Neural crest cell (in vitro differentiated cells): ENCODE data around the gene PPP1R3A. TPM values are rescaled to one million over a fixed set of nuclear protein-coding genes. Genes with fewer than 3 reads are reported as not detected.
"Not testable (repeated sequence)": the region's sequence is repeated elsewhere in the genome, so short reads cannot be mapped to it uniquely, and the experiment has no call there.

Source experiments
- DNase-seq: peaks from one replicate; pipeline ENCODE4 v3.0.0; 2021; ENCODE audit warnings: low read depth, mixed read lengths, low spot score
- H3K27ac Mint-ChIP-seq: one replicate; pipeline ENCODE4 v1.8.0; 2021; ENCODE audit warnings: mild to moderate bottlenecking, mixed read lengths; ENCODE audit not compliant: unreplicated experiment
- H3K27me3 Mint-ChIP-seq: 2 replicates; pipeline ENCODE4 v1.8.0; 2021; ENCODE audit warnings: low read depth, mild to moderate bottlenecking, mixed read lengths
- H3K36me3 Mint-ChIP-seq: 2 replicates; pipeline ENCODE4 v1.8.0; 2021; ENCODE audit warnings: low read depth, mild to moderate bottlenecking, mixed read lengths
- H3K4me1 Mint-ChIP-seq: 2 replicates; pipeline ENCODE4 v1.8.0; 2021; ENCODE audit warnings: mixed read lengths
- H3K4me3 Mint-ChIP-seq: one replicate; pipeline ENCODE4 v1.8.0; 2021; ENCODE audit warnings: mild to moderate bottlenecking, mixed read lengths
- H3K9me3 Mint-ChIP-seq: 2 replicates; pipeline ENCODE4 v1.8.0; 2021; ENCODE audit warnings: mixed read lengths
- total RNA-seq: library from RNA; stranded (reverse); gene quantifications from 2 replicates; pipeline ENCODE4 v1.2.1, GENCODE V29; 2021
- TF ChIP-seq, protein P1 (sequence below): fragments of 200-600 bp; sonication (generic); conservative IDR thresholded peaks from 2 replicates; pipeline ENCODE4 v1.5.0; 2021; ENCODE audit warnings: antibody characterized with exemption, mild to moderate bottlenecking

PPP1R3A gene
- total RNA-seq, 1 donor from 2014 or later: not detected

DNA sequence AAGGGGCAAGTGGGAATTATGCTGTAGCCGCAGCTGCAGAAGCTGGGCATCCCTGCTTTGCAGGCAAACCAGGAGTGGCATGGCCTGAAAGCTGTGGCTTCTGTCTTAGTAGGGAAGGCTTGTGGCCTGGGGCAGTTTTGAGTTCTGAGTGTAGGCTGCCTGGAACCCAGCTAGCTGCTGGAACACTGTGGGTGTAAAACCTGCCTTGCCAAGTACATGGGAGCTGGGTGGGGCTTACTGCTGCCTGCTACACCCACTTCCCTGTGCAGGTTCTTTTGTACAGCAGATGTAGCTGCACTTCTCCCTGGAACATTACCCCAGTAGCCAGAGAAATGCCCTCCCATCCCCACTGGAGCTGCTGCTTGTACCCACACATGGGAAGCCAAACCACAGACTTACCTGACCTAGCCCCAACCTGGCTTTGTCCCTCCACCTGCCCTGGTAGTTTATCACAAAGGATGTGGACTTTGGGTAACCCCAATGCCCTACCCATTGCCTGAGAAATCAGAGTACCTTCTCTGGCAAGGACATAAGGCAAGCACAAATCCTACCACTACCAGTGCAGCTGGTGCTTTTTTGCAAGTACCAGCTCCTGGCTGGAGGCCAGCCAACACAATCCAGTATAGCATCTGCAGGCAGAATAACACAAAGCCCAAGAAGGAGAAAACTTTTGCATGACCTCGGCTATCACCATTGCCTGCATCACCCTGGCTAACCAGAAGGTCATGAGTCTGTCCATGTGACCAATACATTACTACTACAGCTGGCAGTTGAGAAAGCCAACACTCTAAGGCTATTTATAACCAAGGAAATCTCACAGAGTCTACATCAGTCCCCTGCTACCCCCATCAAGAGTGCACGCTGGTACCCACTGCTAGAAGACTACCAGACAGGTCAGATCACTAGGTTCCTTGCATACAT is 26.5 kb upstream of the PPP1R3A start:
- no peaks in the 10 kb centered on the region for H3K9me3 Mint-ChIP-seq

DNA sequence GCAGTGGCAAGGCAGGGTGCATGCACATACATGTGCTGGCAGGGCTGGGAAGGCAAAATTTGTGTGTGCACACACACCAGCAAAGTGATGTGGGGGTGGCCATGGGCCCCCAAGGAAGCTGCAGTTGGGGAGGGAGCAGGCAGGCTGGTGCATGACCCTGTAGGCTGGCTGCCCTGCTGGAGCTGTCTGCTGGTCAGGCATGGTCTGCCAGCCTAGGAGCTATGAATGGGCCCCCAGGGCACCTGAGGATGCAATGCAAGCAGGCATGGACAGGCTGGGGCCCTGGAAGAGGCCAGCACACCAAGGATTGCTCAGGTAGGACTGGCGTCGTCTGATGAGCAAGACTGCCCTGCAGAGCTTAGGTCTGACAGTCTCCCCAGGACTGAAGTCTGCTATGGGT is 18.2 kb upstream of the PPP1R3A start:
- TF ChIP-seq, protein P1, sequence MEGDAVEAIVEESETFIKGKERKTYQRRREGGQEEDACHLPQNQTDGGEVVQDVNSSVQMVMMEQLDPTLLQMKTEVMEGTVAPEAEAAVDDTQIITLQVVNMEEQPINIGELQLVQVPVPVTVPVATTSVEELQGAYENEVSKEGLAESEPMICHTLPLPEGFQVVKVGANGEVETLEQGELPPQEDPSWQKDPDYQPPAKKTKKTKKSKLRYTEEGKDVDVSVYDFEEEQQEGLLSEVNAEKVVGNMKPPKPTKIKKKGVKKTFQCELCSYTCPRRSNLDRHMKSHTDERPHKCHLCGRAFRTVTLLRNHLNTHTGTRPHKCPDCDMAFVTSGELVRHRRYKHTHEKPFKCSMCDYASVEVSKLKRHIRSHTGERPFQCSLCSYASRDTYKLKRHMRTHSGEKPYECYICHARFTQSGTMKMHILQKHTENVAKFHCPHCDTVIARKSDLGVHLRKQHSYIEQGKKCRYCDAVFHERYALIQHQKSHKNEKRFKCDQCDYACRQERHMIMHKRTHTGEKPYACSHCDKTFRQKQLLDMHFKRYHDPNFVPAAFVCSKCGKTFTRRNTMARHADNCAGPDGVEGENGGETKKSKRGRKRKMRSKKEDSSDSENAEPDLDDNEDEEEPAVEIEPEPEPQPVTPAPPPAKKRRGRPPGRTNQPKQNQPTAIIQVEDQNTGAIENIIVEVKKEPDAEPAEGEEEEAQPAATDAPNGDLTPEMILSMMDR: no peak
- Mint-ChIP-seq H3K27ac (no peak overlapping the region), H3K27me3 (no peaks in the 10 kb centered on the region), H3K36me3 (no peaks in the 10 kb centered on the region), H3K4me3 (no peak overlapping the region), H3K4me1 (no peaks in the 10 kb centered on the region), H3K9me3 (peaks cover 10% of the 10 kb centered on the region)
- no peak for DNase-seq

More for the DNA sequence above, 26.5 kb upstream of the PPP1R3A start:
- no peak overlapping the region for H3K4me3 Mint-ChIP-seq
- no peak for DNase-seq
- no peaks in the 10 kb centered on the region for H3K4me1 Mint-ChIP-seq
- H3K36me3 Mint-ChIP-seq: no peaks in the 10 kb centered on the region
- no peak overlapping the region for H3K27ac Mint-ChIP-seq
- peaks cover 14% of the 10 kb centered on the region for H3K27me3 Mint-ChIP-seq
- TF ChIP-seq, protein P1: no peak

DNA sequence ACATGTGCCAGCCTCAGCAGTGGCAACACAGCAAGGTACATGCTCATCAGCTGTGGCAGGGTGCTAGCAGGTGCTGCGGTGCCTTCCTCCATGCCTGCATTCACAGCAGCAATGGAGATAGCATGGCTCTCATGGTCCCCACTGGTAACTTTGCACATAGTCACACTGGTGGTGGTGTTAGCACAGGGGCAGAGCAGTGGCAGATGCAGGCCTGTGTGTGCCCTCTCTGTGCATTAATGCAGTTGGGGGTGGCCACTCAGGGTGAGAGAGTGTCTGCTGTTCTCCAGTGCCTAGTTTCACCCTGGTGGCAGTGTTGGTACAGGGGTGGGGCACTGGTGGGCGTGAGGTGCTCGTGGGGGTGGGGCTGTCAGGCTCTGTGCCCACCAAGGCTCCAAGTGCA is 17.7 kb upstream of the PPP1R3A start:
- no peaks in the 10 kb centered on the region for H3K36me3 Mint-ChIP-seq
- H3K9me3 Mint-ChIP-seq: peaks cover 11% of the 10 kb centered on the region
- no peaks in the 10 kb centered on the region for H3K27me3 Mint-ChIP-seq
- H3K27ac Mint-ChIP-seq: no peak overlapping the region
- no peaks in the 10 kb centered on the region for H3K4me1 Mint-ChIP-seq
- no peak overlapping the region for H3K4me3 Mint-ChIP-seq
- DNase-seq: no peak
- TF ChIP-seq, protein P1: no peak

DNA sequence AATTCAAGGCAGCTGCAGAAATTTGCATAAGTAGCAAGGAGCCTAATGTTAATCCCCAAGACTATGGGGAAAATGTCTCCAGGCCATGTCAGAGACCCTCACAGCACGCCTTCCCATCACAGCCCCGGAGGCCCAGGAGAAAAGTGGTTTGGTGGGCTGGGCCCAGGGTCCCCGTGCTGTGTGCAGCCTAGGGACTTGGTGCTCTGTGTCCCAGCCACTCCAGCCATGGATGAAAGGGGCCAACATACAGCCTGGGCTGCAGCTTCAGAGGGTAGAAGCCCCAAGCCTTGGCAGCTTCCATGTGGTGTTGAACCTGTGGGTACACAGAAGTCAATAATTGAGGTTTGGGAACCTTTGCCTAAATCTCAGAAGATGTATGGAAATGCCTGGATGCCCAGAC is 10.6 kb upstream of the PPP1R3A start:
- not testable (repeated sequence) for H3K4me3 Mint-ChIP-seq, H3K36me3 Mint-ChIP-seq, H3K4me1 Mint-ChIP-seq, H3K27ac Mint-ChIP-seq, DNase-seq, H3K27me3 Mint-ChIP-seq
- peaks cover 23% of the 10 kb centered on the region for H3K9me3 Mint-ChIP-seq

DNA sequence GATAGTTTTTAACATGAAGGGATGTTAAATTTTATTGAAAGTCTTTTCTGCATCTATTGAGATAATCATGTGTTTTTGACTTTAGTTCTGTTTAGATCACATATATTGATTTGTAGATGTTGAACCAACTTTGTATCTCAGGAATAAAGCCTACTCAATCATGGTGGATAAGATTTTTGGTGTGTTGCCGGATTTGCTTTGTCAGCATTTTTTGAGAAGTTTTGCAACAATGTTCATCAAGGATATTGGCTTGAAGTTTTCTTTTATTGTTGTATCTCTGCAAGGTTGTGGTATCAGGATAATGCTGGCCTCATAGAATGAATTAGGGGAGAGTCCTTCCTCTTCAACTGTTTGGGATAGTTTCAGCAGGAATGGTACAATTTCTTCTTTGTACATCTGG is 9.3 kb upstream of the PPP1R3A start:
- TF ChIP-seq, protein P1: no peak
- no peak overlapping the region for H3K27ac Mint-ChIP-seq

DNA sequence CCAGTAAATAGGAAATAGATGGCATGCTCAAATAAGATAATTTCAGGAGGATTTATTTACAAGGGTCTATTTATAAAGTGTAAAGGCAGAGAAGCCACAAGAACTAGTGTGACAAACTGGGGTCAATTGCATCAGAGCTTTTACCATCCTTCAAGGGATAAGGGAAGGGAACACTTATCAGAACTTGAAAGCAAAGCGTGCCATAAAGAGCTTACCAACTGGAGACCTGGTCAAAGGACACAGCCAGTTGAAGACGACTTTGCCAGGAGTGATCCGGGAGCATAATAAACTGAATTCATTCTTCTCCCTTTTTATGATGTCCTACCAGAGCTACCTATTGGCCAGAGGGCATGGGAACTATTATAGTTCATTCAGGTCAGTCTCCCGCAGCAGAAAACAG is 3.2 kb upstream of the PPP1R3A start:
- no peaks in the 10 kb centered on the region for H3K27me3 Mint-ChIP-seq
- H3K27ac Mint-ChIP-seq: no peak overlapping the region
- H3K4me1 Mint-ChIP-seq: no peaks in the 10 kb centered on the region
- no peak overlapping the region for H3K4me3 Mint-ChIP-seq
- DNase-seq: no peak
- H3K9me3 Mint-ChIP-seq: no peaks in the 10 kb centered on the region
- TF ChIP-seq, protein P1: no peak
- no peaks in the 10 kb centered on the region for H3K36me3 Mint-ChIP-seq

More for the DNA sequence above, 9.3 kb upstream of the PPP1R3A start:
- Mint-ChIP-seq H3K27me3 (no peaks in the 10 kb centered on the region), H3K4me1 (no peaks in the 10 kb centered on the region), H3K4me3 (no peak overlapping the region), H3K36me3 (no peaks in the 10 kb centered on the region), H3K9me3 (peaks cover 16% of the 10 kb centered on the region)
- DNase-seq: no peak
